BLaER1 (cell line): Measurements from ENCODE around the gene FAM3A.
"Not testable (repeated sequence)": the region's sequence is repeated elsewhere in the genome, so short reads cannot be mapped to it uniquely, and the experiment has no call there.

Experiments
- H3K27ac ChIP-seq: shearing (Covaris generic); formaldehyde crosslinking; 2 replicates; pipeline ENCODE4 v1.8.1; 2022
- H3K27me3 ChIP-seq: shearing (Covaris generic); formaldehyde crosslinking; 2 replicates; pipeline ENCODE4 v1.8.1; 2022
- H3K36me3 ChIP-seq: shearing (Covaris generic); formaldehyde crosslinking; 2 replicates; pipeline ENCODE4 v1.8.1; 2022
- H3K4me1 ChIP-seq: shearing (Covaris generic); formaldehyde crosslinking; 2 replicates; pipeline ENCODE4 v1.8.1; 2022
- H3K4me2 ChIP-seq: shearing (Covaris generic); formaldehyde crosslinking; 2 replicates; pipeline ENCODE4 v1.8.1; 2022
- H3K4me3 ChIP-seq: shearing (Covaris generic); formaldehyde crosslinking; 2 replicates; pipeline ENCODE4 v1.8.1; 2022
- H3K9ac ChIP-seq: shearing (Covaris generic); formaldehyde crosslinking; 2 replicates; pipeline ENCODE4 v1.8.1; 2022
- H3K9me3 ChIP-seq: shearing (Covaris generic); formaldehyde crosslinking; 2 replicates; pipeline ENCODE4 v1.8.1; 2022
- H4K20me1 ChIP-seq: shearing (Covaris generic); formaldehyde crosslinking; 2 replicates; pipeline ENCODE4 v1.8.1; 2022
- Cebpa-rat ChIP-seq: shearing (Covaris generic); IDR thresholded peaks from 2 replicates; pipeline ENCODE4 v1.8.1; 2022

The FAM3A gene

DNA sequence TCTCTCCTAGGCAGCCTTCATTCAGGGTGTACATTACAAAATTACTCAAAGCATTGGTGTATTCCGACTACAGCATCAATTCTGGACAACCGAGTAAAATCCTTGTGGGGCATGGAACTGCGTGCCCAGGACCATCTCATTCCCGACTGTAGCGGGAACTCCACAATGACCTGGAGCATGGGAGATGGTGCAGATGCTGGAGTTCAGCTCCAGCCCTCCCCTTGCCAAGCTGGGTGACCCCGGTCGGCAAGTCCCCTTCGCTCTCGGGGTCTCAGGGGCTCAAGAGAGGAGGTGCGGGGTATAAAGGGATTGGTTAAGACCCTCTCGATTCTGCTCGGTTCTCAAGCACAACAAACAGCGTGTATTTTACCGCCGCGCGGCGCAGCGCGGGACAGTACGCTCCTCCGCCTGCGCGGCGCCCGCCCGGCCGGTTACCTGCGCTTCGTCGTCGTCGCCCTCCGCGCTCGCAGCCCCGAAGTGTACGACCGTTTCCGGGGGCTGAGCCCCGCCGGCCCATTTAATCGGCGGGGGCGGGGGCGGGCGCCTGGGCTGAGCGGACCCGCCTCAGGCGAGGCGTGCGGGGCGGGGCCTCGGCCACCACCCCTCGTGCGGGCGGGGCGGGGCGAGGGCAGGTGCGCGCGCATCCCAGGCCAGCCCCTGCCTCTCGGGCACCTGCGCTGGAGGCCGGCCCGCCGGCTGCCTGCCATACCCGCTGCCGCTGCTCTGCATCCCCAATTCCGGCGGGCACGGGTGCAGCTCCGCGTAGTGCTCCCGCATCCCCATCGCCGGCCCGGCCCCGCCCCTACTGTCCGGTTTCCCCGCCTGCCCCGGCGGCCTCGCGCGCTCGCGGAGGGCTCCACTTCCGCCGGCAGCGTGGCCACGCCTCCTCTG, 30.6 kb upstream of the FAM3A start, which contains the start of gene G6PD:
Gene G6PD (minus strand): TSS at position 493 of the 891 bp plus-strand sequence. CDS start 691 bp downstream, outside the sequence.
- peak within 1 kb of the TSS; percentile 84 for H3K4me2 ChIP-seq
- peaks cover 23% of the 10 kb centered on the region for H3K9me3 ChIP-seq
- TF ChIP-seq Cebpa-rat, result no peak
- peaks cover 14% of the 10 kb centered on the region; the same call in 1 of the 2 replicates for H3K36me3 ChIP-seq
- H3K27ac ChIP-seq, result peak within 1 kb of the TSS; percentile 86
- peak within 1 kb of the TSS; percentile 85 for H3K9ac ChIP-seq
- peaks cover 49% of the 10 kb centered on the region for H3K27me3 ChIP-seq
- H3K4me1 ChIP-seq, result peaks cover 62% of the 10 kb centered on the region
- H4K20me1 ChIP-seq, result peaks cover 59% of the 10 kb centered on the region
- H3K4me3 ChIP-seq, result peak within 1 kb of the TSS; percentile 79

GRCh38 chrX:154545673-154546274, 29.7 kb upstream of the FAM3A start:
- peak overlapping the region; percentile 85 for H3K9ac ChIP-seq
- H3K9me3 ChIP-seq, result peaks cover 23% of the 10 kb centered on the region
- TF ChIP-seq Cebpa-rat, result no peak
- no peak overlapping the region for H3K27ac ChIP-seq
- H3K4me2 ChIP-seq, result peak overlapping the region; percentile 84
- H3K27me3 ChIP-seq, result peaks cover 48% of the 10 kb centered on the region
- peaks cover 63% of the 10 kb centered on the region for H3K4me1 ChIP-seq
- peak overlapping the region; percentile 79 for H3K4me3 ChIP-seq
- H3K36me3 ChIP-seq, result peaks cover 19% of the 10 kb centered on the region; the same call in 1 of the 2 replicates
- peaks cover 59% of the 10 kb centered on the region for H4K20me1 ChIP-seq

DNA sequence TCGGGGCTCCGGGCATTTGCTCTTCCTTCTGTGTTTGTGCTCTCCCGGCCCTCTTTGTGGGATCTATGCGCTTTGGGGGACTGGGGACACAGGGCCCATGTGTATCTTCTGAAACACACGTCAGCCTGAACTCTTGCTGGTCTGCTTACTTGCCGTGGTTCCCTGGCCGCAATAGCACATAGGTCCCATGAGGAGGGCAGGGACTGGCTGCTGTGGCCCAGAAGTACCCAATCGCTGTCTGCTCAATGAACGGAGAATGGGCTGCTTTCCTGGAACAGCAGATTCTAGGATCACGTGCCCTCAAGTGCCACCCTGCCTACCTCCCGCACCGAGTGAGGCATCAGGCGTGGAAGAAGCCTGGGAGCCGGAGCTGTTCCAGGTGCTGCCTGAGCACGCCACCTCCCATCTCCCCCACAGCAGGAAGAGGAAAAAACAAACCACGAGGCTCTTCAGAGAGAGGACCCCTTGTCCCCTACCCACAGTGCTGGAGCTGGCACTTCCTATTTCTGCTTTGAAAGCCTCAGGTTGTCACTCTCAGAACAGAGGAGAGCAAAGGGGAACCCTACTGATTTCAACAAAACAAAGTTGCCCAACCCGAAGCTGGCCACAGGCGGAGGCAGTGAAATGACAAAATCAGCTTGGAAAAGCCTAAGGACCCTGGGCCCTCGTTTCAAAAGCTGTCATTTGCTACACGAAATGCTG, 26.8 kb upstream of the FAM3A start:
- Histone ChIP-seq H3K4me2 (peak overlapping the region; percentile 76), H3K9ac (peak overlapping the region; percentile 39), H4K20me1 (peaks cover 52% of the 10 kb centered on the region), H3K4me3 (peak overlapping the region; percentile 41), H3K9me3 (peaks cover 21% of the 10 kb centered on the region), H3K27ac (peak overlapping the region; percentile 69), H3K4me1 (peaks cover 47% of the 10 kb centered on the region), H3K27me3 (peaks cover 60% of the 10 kb centered on the region), H3K36me3 (peaks cover 20% of the 10 kb centered on the region; the same call in 1 of the 2 replicates)
- TF ChIP-seq Cebpa-rat, result peak; percentile 9; the same call in 1 of the 2 replicates

GRCh38 chrX:154541896-154542722, 26.1 kb upstream of the FAM3A start:
- peaks cover 67% of the 10 kb centered on the region for H3K27me3 ChIP-seq
- H3K9me3 ChIP-seq, result peaks cover 14% of the 10 kb centered on the region
- peaks cover 47% of the 10 kb centered on the region for H3K4me1 ChIP-seq
- H3K4me2 ChIP-seq, result peak overlapping the region; percentile 76
- peak overlapping the region; percentile 41 for H3K4me3 ChIP-seq
- no peak for TF ChIP-seq Cebpa-rat
- peaks cover 20% of the 10 kb centered on the region; the same call in 1 of the 2 replicates for H3K36me3 ChIP-seq
- H3K27ac ChIP-seq, result peak overlapping the region; percentile 69
- peaks cover 56% of the 10 kb centered on the region; the same call in 1 of the 2 replicates for H4K20me1 ChIP-seq
- H3K9ac ChIP-seq, result peak overlapping the region; percentile 39

- H3K9ac ChIP-seq, result no peak overlapping the region
- H3K4me1 ChIP-seq, result peaks cover 47% of the 10 kb centered on the region
Observed at GRCh38 chrX:154541589-154541895, 25.5 kb upstream of the FAM3A start.

GRCh38 chrX:154540897-154541535, 25.0 kb upstream of the FAM3A start:
- peaks cover 20% of the 10 kb centered on the region; the same call in 1 of the 2 replicates for H3K36me3 ChIP-seq
- no peak overlapping the region for H3K27ac ChIP-seq

More at GRCh38 chrX:154541589-154541895, 25.5 kb upstream of the FAM3A start:
- peaks cover 72% of the 10 kb centered on the region for H3K27me3 ChIP-seq
- H3K9me3 ChIP-seq, result peaks cover 8% of the 10 kb centered on the region
- H4K20me1 ChIP-seq, result peaks cover 60% of the 10 kb centered on the region; the same call in 1 of the 2 replicates
- peaks cover 20% of the 10 kb centered on the region; the same call in 1 of the 2 replicates for H3K36me3 ChIP-seq
- H3K27ac ChIP-seq, result no peak overlapping the region
- peak overlapping the region; percentile 76 for H3K4me2 ChIP-seq
- H3K4me3 ChIP-seq, result no peak overlapping the region
- TF ChIP-seq Cebpa-rat, result no peak

GRCh38 chrX:154540365-154540764, 24.3 kb upstream of the FAM3A start:
- not testable (repeated sequence) for H3K27ac ChIP-seq, H3K4me2 ChIP-seq, H3K9me3 ChIP-seq, H3K4me3 ChIP-seq, H3K9ac ChIP-seq
- peaks cover 38% of the 10 kb centered on the region for H3K4me1 ChIP-seq
- peaks cover 68% of the 10 kb centered on the region; the same call in 1 of the 2 replicates for H4K20me1 ChIP-seq
- H3K27me3 ChIP-seq, result peaks cover 80% of the 10 kb centered on the region
- H3K36me3 ChIP-seq, result peaks cover 26% of the 10 kb centered on the region

More at GRCh38 chrX:154540897-154541535, 25.0 kb upstream of the FAM3A start:
- peaks cover 45% of the 10 kb centered on the region for H3K4me1 ChIP-seq
- no peak overlapping the region for H3K4me2 ChIP-seq
- H3K9ac ChIP-seq, result no peak overlapping the region
- peaks cover 5% of the 10 kb centered on the region; the same call in 1 of the 2 replicates for H3K9me3 ChIP-seq
- no peak for TF ChIP-seq Cebpa-rat
- H4K20me1 ChIP-seq, result peaks cover 62% of the 10 kb centered on the region; the same call in 1 of the 2 replicates
- peaks cover 77% of the 10 kb centered on the region for H3K27me3 ChIP-seq
- H3K4me3 ChIP-seq, result no peak overlapping the region

DNA sequence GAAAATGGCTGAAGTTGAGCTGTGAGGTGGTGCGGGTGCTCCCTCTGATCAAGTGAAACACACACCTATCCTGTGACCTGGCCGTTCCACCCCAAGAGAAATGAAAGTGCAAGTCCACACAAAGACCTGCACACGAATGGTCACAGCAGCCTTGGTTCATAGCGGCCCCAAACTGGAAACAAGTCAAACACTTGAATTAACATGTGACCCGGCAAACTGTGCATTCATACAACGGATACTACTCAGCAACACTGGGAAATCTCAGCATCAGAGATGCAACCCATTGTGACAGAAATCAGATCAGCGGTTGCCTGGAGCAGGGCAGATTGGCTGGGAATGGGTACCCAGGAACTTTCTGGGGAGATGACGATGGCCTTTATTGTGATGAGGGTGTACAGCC, 23.0 kb upstream of the FAM3A start:
- Histone ChIP-seq H3K27ac (no peak overlapping the region), H3K27me3 (peaks cover 75% of the 10 kb centered on the region), H3K36me3 (peaks cover 31% of the 10 kb centered on the region), H3K9ac (no peak overlapping the region), H4K20me1 (peaks cover 80% of the 10 kb centered on the region; the same call in 1 of the 2 replicates), H3K4me1 (peaks cover 29% of the 10 kb centered on the region), H3K9me3 (no peaks in the 10 kb centered on the region), H3K4me3 (no peak overlapping the region), H3K4me2 (no peak overlapping the region)
- TF ChIP-seq Cebpa-rat, result no peak
